ENCODE results near the gene RYR1.
A peak's percentile ranks its signal among the peaks of the same experiment; 100 is the strongest.
"Not testable (repeated sequence)": the region's sequence is repeated elsewhere in the genome, so short reads cannot be mapped to it uniquely, and the experiment has no call there.

Gene RYR1

GRCh38 chr19:38409631-38410133 lies 23.8 kb upstream of the RYR1 start:
- H3K9me3 ChIP-seq (ENCODE audit: control extremely low read depth in 1 of 5, control insufficient read depth in 4 of 5, insufficient read depth in 2 of 5, low read depth in 1 of 5, low read length in 4 of 5): no peaks in the 10 kb centered on the region
- POLR2A ChIA-PET: interaction anchor here (0.6 kb wide), 1 partner anchor 64 kb away, joined by 5 read pairs; no protein-coding TSS in a partner anchor
- CTCF ChIA-PET: interaction anchor here (1.5 kb wide), 1 partner anchor 15 kb away, joined by 3 read pairs; no protein-coding TSS in a partner anchor
- no peak overlapping the region for H3K27ac ChIP-seq (ENCODE audit: insufficient read depth in 1 of 2, low read depth in 1 of 2, low read length in 2 of 2, poor library complexity in 1 of 2, severe bottlenecking in 2 of 2)
- WGBS (ENCODE audit: insufficient coverage): 96% methylated on average over 7 of the region's 7 CpGs
- no peaks in the 10 kb centered on the region for H3K4me1 ChIP-seq (ENCODE audit: control extremely low read depth in 1 of 4, control insufficient read depth in 4 of 4, insufficient read depth in 4 of 4, low read length in 3 of 4)
- DNase-seq: no peak
- H3K4me3 ChIP-seq (ENCODE audit: control insufficient read depth in 1 of 7, extremely low read depth in 1 of 7, insufficient read depth in 4 of 7, low read depth in 2 of 7, low read length in 6 of 7): no peak overlapping the region
- H3K27me3 ChIP-seq (replicated peaks in 2 of 5; ENCODE audit: control insufficient read depth in 4 of 5, insufficient read depth in 5 of 5, low read length in 4 of 5): no peaks in the 10 kb centered on the region
- peaks cover 10 to 54% (median 14%) of the 10 kb centered on the region in 4 experiments for H3K36me3 ChIP-seq (ENCODE audit: control insufficient read depth in 4 of 4, insufficient read depth in 4 of 4, low read length in 3 of 4)

- H3K36me3 ChIP-seq (ENCODE audit: control insufficient read depth in 4 of 4, insufficient read depth in 4 of 4, low read length in 3 of 4): peaks cover 9 to 55% (median 11%) of the 10 kb centered on the region in 4 experiments
- not testable (repeated sequence) for H3K9me3 ChIP-seq (ENCODE audit: control extremely low read depth in 1 of 5, control insufficient read depth in 4 of 5, insufficient read depth in 2 of 5, low read depth in 1 of 5, low read length in 4 of 5); DNase-seq; H3K27ac ChIP-seq (ENCODE audit: insufficient read depth in 1 of 2, low read depth in 1 of 2, low read length in 2 of 2, poor library complexity in 1 of 2, severe bottlenecking in 2 of 2); H3K4me3 ChIP-seq (ENCODE audit: control insufficient read depth in 1 of 7, extremely low read depth in 1 of 7, insufficient read depth in 4 of 7, low read depth in 2 of 7, low read length in 6 of 7); H3K27me3 ChIP-seq (replicated peaks in 2 of 5; ENCODE audit: control insufficient read depth in 4 of 5, insufficient read depth in 5 of 5, low read length in 4 of 5); H3K4me1 ChIP-seq (ENCODE audit: control extremely low read depth in 1 of 4, control insufficient read depth in 4 of 4, insufficient read depth in 4 of 4, low read length in 3 of 4)
- ChIA-PET POLR2A (interaction anchor here (0.6 kb wide), 1 partner anchor 65 kb away, joined by 5 read pairs; no protein-coding TSS in a partner anchor), CTCF (interaction anchor here (1.5 kb wide), 1 partner anchor 14 kb away, joined by 3 read pairs; no protein-coding TSS in a partner anchor)
- 85% methylated on average over 2 of the region's 6 CpGs for WGBS (ENCODE audit: insufficient coverage)
Measured at GRCh38 chr19:38410407-38410806, 23.1 kb upstream of the RYR1 start.

GRCh38 chr19:38411041-38411712 lies 22.3 kb upstream of the RYR1 start:
- no peak for DNase-seq
- H3K27ac ChIP-seq (ENCODE audit: insufficient read depth in 1 of 2, low read depth in 1 of 2, low read length in 2 of 2, poor library complexity in 1 of 2, severe bottlenecking in 2 of 2): no peak overlapping the region
- no peaks in the 10 kb centered on the region for H3K9me3 ChIP-seq (ENCODE audit: control extremely low read depth in 1 of 5, control insufficient read depth in 4 of 5, insufficient read depth in 2 of 5, low read depth in 1 of 5, low read length in 4 of 5)
- peaks cover 7 to 53% (median 11%) of the 10 kb centered on the region in 4 experiments for H3K36me3 ChIP-seq (ENCODE audit: control insufficient read depth in 4 of 4, insufficient read depth in 4 of 4, low read length in 3 of 4)
- H3K4me1 ChIP-seq (ENCODE audit: control extremely low read depth in 1 of 4, control insufficient read depth in 4 of 4, insufficient read depth in 4 of 4, low read length in 3 of 4): no peaks in the 10 kb centered on the region
- POLR2A ChIA-PET: no interaction called here
- WGBS (ENCODE audit: insufficient coverage): 96% methylated on average over 4 of the region's 13 CpGs
- no peak overlapping the region for H3K4me3 ChIP-seq (ENCODE audit: control insufficient read depth in 1 of 7, extremely low read depth in 1 of 7, insufficient read depth in 4 of 7, low read depth in 2 of 7, low read length in 6 of 7)
- no peaks in the 10 kb centered on the region for H3K27me3 ChIP-seq (replicated peaks in 2 of 5; ENCODE audit: control insufficient read depth in 4 of 5, insufficient read depth in 5 of 5, low read length in 4 of 5)
- CTCF ChIA-PET: interaction anchor here (1.5 kb wide), 1 partner anchor 13 kb away, joined by 3 read pairs; no protein-coding TSS in a partner anchor

DNA sequence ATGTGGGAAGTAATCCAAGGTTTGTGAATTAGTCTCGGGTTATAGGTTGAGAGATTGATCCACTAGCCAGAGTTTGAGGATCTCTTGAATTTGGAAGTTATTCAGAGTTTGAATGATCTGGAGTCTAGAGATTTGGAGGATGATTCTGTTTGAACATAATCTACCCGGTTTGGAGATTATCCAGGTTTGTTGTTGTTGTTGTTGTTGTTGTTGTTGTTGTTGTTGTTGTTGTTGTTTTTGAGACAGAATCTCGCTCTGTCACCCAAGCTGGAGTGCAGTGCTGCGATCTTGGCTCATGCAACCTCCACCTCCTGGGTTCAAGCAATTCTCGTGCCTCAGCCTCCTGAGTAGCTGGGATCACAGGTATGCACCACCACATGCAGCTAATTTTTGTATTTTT lies 21.6 kb upstream of the RYR1 start:
- not testable (repeated sequence) for H3K4me3 ChIP-seq (ENCODE audit: control insufficient read depth in 1 of 7, extremely low read depth in 1 of 7, insufficient read depth in 4 of 7, low read depth in 2 of 7, low read length in 6 of 7); H3K9me3 ChIP-seq (ENCODE audit: control extremely low read depth in 1 of 5, control insufficient read depth in 4 of 5, insufficient read depth in 2 of 5, low read depth in 1 of 5, low read length in 4 of 5); H3K4me1 ChIP-seq (ENCODE audit: control extremely low read depth in 1 of 4, control insufficient read depth in 4 of 4, insufficient read depth in 4 of 4, low read length in 3 of 4); H3K27me3 ChIP-seq (replicated peaks in 2 of 5; ENCODE audit: control insufficient read depth in 4 of 5, insufficient read depth in 5 of 5, low read length in 4 of 5); H3K27ac ChIP-seq (ENCODE audit: insufficient read depth in 1 of 2, low read depth in 1 of 2, low read length in 2 of 2, poor library complexity in 1 of 2, severe bottlenecking in 2 of 2); DNase-seq
- CTCF ChIA-PET: interaction anchor here (1.0 kb wide), 1 partner anchor 9 kb away, joined by 3 read pairs; the partner anchor contains the start of gene FAM98C
- WGBS (ENCODE audit: insufficient coverage): 96% methylated on average over 4 of the region's 5 CpGs
- H3K36me3 ChIP-seq (ENCODE audit: control insufficient read depth in 4 of 4, insufficient read depth in 4 of 4, low read length in 3 of 4): peaks cover 6 to 54% (median 9%) of the 10 kb centered on the region in 4 experiments
- POLR2A ChIA-PET: interaction anchor here (0.7 kb wide), 1 partner anchor 30 kb away, joined by 3 read pairs; no protein-coding TSS in a partner anchor

GRCh38 chr19:38412491-38412890 lies 21.0 kb upstream of the RYR1 start:
- CTCF ChIA-PET: interaction anchor here (1.0 to 2.3 kb wide), 2 partner anchors 10 to 38 kb away, joined by 3 to 4 read pairs; partner anchors contain the start of gene FAM98C
- no peak for DNase-seq
- POLR2A ChIA-PET: interaction anchor here (0.7 kb wide), 1 partner anchor 31 kb away, joined by 3 read pairs; no protein-coding TSS in a partner anchor
- 97% methylated on average over 8 of the region's 8 CpGs for WGBS (ENCODE audit: insufficient coverage)
- peak overlapping the region in 1 of 2 experiments; percentile 14 for H3K27ac ChIP-seq (ENCODE audit: insufficient read depth in 1 of 2, low read depth in 1 of 2, low read length in 2 of 2, poor library complexity in 1 of 2, severe bottlenecking in 2 of 2)
- peaks cover 0 to 5% (median 4%) of the 10 kb centered on the region in 4 experiments for H3K4me1 ChIP-seq (ENCODE audit: control extremely low read depth in 1 of 4, control insufficient read depth in 4 of 4, insufficient read depth in 4 of 4, low read length in 3 of 4)
- H3K36me3 ChIP-seq (ENCODE audit: control insufficient read depth in 4 of 4, insufficient read depth in 4 of 4, low read length in 3 of 4): peaks cover under 1 to 56% (median 9%) of the 10 kb centered on the region in 4 experiments
- H3K4me3 ChIP-seq (ENCODE audit: control insufficient read depth in 1 of 7, extremely low read depth in 1 of 7, insufficient read depth in 4 of 7, low read depth in 2 of 7, low read length in 6 of 7): no peak overlapping the region
- no peaks in the 10 kb centered on the region for H3K27me3 ChIP-seq (replicated peaks in 2 of 5; ENCODE audit: control insufficient read depth in 4 of 5, insufficient read depth in 5 of 5, low read length in 4 of 5)
- H3K9me3 ChIP-seq (ENCODE audit: control extremely low read depth in 1 of 5, control insufficient read depth in 4 of 5, insufficient read depth in 2 of 5, low read depth in 1 of 5, low read length in 4 of 5): no peaks in the 10 kb centered on the region

- DNase-seq: no peak
- Histone ChIP-seq H3K9me3 (ENCODE audit: control extremely low read depth in 1 of 5, control insufficient read depth in 4 of 5, insufficient read depth in 2 of 5, low read depth in 1 of 5, low read length in 4 of 5) (no peaks in the 10 kb centered on the region), H3K4me3 (ENCODE audit: control insufficient read depth in 1 of 7, extremely low read depth in 1 of 7, insufficient read depth in 4 of 7, low read depth in 2 of 7, low read length in 6 of 7) (no peak overlapping the region), H3K27ac (ENCODE audit: insufficient read depth in 1 of 2, low read depth in 1 of 2, low read length in 2 of 2, poor library complexity in 1 of 2, severe bottlenecking in 2 of 2) (peak overlapping the region in 1 of 2 experiments; percentile 14), H3K36me3 (ENCODE audit: control insufficient read depth in 4 of 4, insufficient read depth in 4 of 4, low read length in 3 of 4) (peaks cover 0 to 56% (median 9%) of the 10 kb centered on the region in 4 experiments), H3K27me3 (replicated peaks in 2 of 5; ENCODE audit: control insufficient read depth in 4 of 5, insufficient read depth in 5 of 5, low read length in 4 of 5) (no peaks in the 10 kb centered on the region), H3K4me1 (ENCODE audit: control extremely low read depth in 1 of 4, control insufficient read depth in 4 of 4, insufficient read depth in 4 of 4, low read length in 3 of 4) (peaks cover 0 to 10% (median 8%) of the 10 kb centered on the region in 4 experiments)
- POLR2A ChIA-PET: no interaction called here
- CTCF ChIA-PET: interaction anchor here (1.2 to 2.3 kb wide), 3 partner anchors 10 to 37 kb away, joined by 4 to 7 read pairs (median 5); partner anchors contain the start of genes FAM98C and RASGRP4
- 88% methylated on average over 7 of the region's 11 CpGs for whole genome bisulfite sequencing (ENCODE audit: insufficient coverage)
Measured at GRCh38 chr19:38412961-38413360, 20.5 kb upstream of the RYR1 start.
